ENCODE measurements around the gene GSDME. TPM values are rescaled to one million over a fixed set of nuclear protein-coding genes. Genes with fewer than 3 reads are reported as not detected.
"Not testable (repeated sequence)": the region's sequence is repeated elsewhere in the genome, so short reads cannot be mapped to it uniquely, and the experiment has no call there.

Gene GSDME
- total RNA-seq, 1 donor from 2014 or later, result 10.8 TPM

- H3K36me3 Mint-ChIP-seq, result no peaks in the 10 kb centered on the region
- H3K27me3 Mint-ChIP-seq, result no peaks in the 10 kb centered on the region
- H3K27ac Mint-ChIP-seq, result no peak overlapping the region
- no peaks in the 10 kb centered on the region for H3K4me1 Mint-ChIP-seq (ENCODE audit: unreplicated experiment)
- no peak for DNase-seq (ENCODE audit: extremely low spot score, unreplicated experiment)
- TF ChIP-seq CTCF (conservative IDR thresholded peaks at IDR 0.05), result no peak
- no peak overlapping the region for H3K4me3 Mint-ChIP-seq
- H3K9me3 Mint-ChIP-seq, result peaks cover 9% of the 10 kb centered on the region
Observed at GRCh38 chr7:24739306-24739705, 18.0 kb downstream of the GSDME start.

- no peak for DNase-seq (ENCODE audit: extremely low spot score, unreplicated experiment)
- no peaks in the 10 kb centered on the region for H3K36me3 Mint-ChIP-seq
- no peaks in the 10 kb centered on the region for H3K4me1 Mint-ChIP-seq (ENCODE audit: unreplicated experiment)
- H3K27ac Mint-ChIP-seq, result no peak overlapping the region
- H3K4me3 Mint-ChIP-seq, result no peak overlapping the region
- peaks cover 9% of the 10 kb centered on the region for H3K9me3 Mint-ChIP-seq
- no peaks in the 10 kb centered on the region for H3K27me3 Mint-ChIP-seq
- no peak for TF ChIP-seq CTCF (conservative IDR thresholded peaks at IDR 0.05)
Observed at GRCh38 chr7:24738577-24738976, 18.7 kb downstream of the GSDME start.

- TF ChIP-seq CTCF (conservative IDR thresholded peaks at IDR 0.05), result no peak
- Mint-ChIP-seq H3K27ac (no peak overlapping the region), H3K4me3 (no peak overlapping the region), H3K27me3 (no peaks in the 10 kb centered on the region), H3K4me1 (ENCODE audit: unreplicated experiment) (no peaks in the 10 kb centered on the region), H3K36me3 (no peaks in the 10 kb centered on the region), H3K9me3 (peaks cover 9% of the 10 kb centered on the region)
- no peak for DNase-seq (ENCODE audit: extremely low spot score, unreplicated experiment)
Observed at GRCh38 chr7:24737281-24737680, 20.0 kb downstream of the GSDME start.

GRCh38 chr7:24735594-24735993 is 21.7 kb downstream of the GSDME start:
- not testable (repeated sequence) for H3K9me3 Mint-ChIP-seq; H3K4me1 Mint-ChIP-seq (ENCODE audit: unreplicated experiment); H3K27ac Mint-ChIP-seq; DNase-seq (ENCODE audit: extremely low spot score, unreplicated experiment); H3K27me3 Mint-ChIP-seq; H3K4me3 Mint-ChIP-seq; H3K36me3 Mint-ChIP-seq

GRCh38 chr7:24734306-24734705 is 23.0 kb downstream of the GSDME start:
- Mint-ChIP-seq H3K27ac (no peak overlapping the region), H3K4me3 (no peak overlapping the region), H3K9me3 (peaks cover 9% of the 10 kb centered on the region), H3K36me3 (no peaks in the 10 kb centered on the region), H3K27me3 (no peaks in the 10 kb centered on the region), H3K4me1 (ENCODE audit: unreplicated experiment) (no peaks in the 10 kb centered on the region)
- TF ChIP-seq CTCF (conservative IDR thresholded peaks at IDR 0.05), result no peak
- DNase-seq (ENCODE audit: extremely low spot score, unreplicated experiment), result no peak

GRCh38 chr7:24733414-24734060 is 23.7 kb downstream of the GSDME start:
- no peak for TF ChIP-seq CTCF (conservative IDR thresholded peaks at IDR 0.05)
- Mint-ChIP-seq H3K4me1 (ENCODE audit: unreplicated experiment) (no peaks in the 10 kb centered on the region), H3K27ac (no peak overlapping the region), H3K27me3 (peaks cover 2% of the 10 kb centered on the region), H3K9me3 (peaks cover 3% of the 10 kb centered on the region), H3K4me3 (no peak overlapping the region), H3K36me3 (no peaks in the 10 kb centered on the region)
- DNase-seq (ENCODE audit: extremely low spot score, unreplicated experiment), result no peak

All from type B pancreatic cell (in vitro differentiated cells).